Ishikawa (cell line): ENCODE measurements around the gene TICAM1.

Experiments
- CEBPB ChIP-seq: IDR thresholded peaks from 2 replicates; pipeline ENCODE4 v1.6.1; 2012
- CREB1 ChIP-seq: IDR thresholded peaks from 2 replicates; pipeline ENCODE4 v1.6.1; 2012; ENCODE audit warnings: low read depth
- EGR1 ChIP-seq: IDR thresholded peaks from 2 replicates; pipeline ENCODE4 v1.6.1; 2012
- EP300 ChIP-seq: IDR thresholded peaks from 2 replicates; pipeline ENCODE4 v1.6.1; 2012; ENCODE audit warnings: borderline replicate concordance
- FOXM1 ChIP-seq: IDR thresholded peaks from 2 replicates; pipeline ENCODE4 v1.6.1; 2012; ENCODE audit warnings: low read depth, borderline replicate concordance
- MAX ChIP-seq: IDR thresholded peaks from 2 replicates; pipeline ENCODE4 v1.6.1; 2012
- NFIC ChIP-seq: IDR thresholded peaks from 2 replicates; pipeline ENCODE4 v1.6.1; 2012
- RAD21 ChIP-seq: IDR thresholded peaks from 2 replicates; pipeline ENCODE4 v1.6.1; 2012; ENCODE audit warnings: low read depth
- REST ChIP-seq: IDR thresholded peaks from 2 replicates; pipeline ENCODE4 v1.6.1; 2012; ENCODE audit warnings: low read depth, mild to moderate bottlenecking
- TAF1 ChIP-seq: IDR thresholded peaks from 2 replicates; pipeline ENCODE4 v1.6.1; 2012; ENCODE audit warnings: low read depth, mild to moderate bottlenecking
- TCF12 ChIP-seq: IDR thresholded peaks from 2 replicates; pipeline ENCODE4 v1.6.1; 2012; ENCODE audit warnings: low read depth
- TEAD4 ChIP-seq: IDR thresholded peaks from 2 replicates; pipeline ENCODE4 v1.6.1; 2012
- USF1 ChIP-seq: IDR thresholded peaks from 2 replicates; pipeline ENCODE4 v1.6.1; 2012
- YY1 ChIP-seq: IDR thresholded peaks from 2 replicates; pipeline ENCODE4 v1.6.1; 2012; ENCODE audit warnings: low read depth
- ZBTB7A ChIP-seq: IDR thresholded peaks from 2 replicates; pipeline ENCODE4 v1.6.1; 2012; ENCODE audit warnings: low read depth

TICAM1 gene

GRCh38 chr19:4844348-4845179 is 13.1 kb upstream of the TICAM1 start:
- TF ChIP-seq FOXM1 (no peak), CREB1 (no peak), USF1 (no peak), CEBPB (no peak), EGR1 (no peak), MAX (no peak), TAF1 (no peak), REST (no peak)

GRCh38 chr19:4843647-4843965 is 12.1 kb upstream of the TICAM1 start:
- no peak for TF ChIP-seq USF1
- TF ChIP-seq MAX = no peak
- no peak for TF ChIP-seq TAF1

GRCh38 chr19:4839192-4839591 is 7.7 kb upstream of the TICAM1 start:
- no peak for TF ChIP-seq EGR1
- TF ChIP-seq YY1 = no peak
- no peak for TF ChIP-seq TAF1
- no peak for TF ChIP-seq CEBPB
- TF ChIP-seq EP300 = no peak
- TF ChIP-seq MAX = no peak
- no peak for TF ChIP-seq REST
- no peak for TF ChIP-seq FOXM1
- no peak for TF ChIP-seq USF1

- TF ChIP-seq RAD21 (no peak), FOXM1 (no peak), CREB1 (no peak)
Observed at GRCh38 chr19:4832776-4833175, 1.3 kb upstream of the TICAM1 start.

- TF ChIP-seq REST (no peak), TCF12 (no peak), EP300 (no peak), ZBTB7A (no peak), TEAD4 (no peak), FOXM1 (no peak), CREB1 (no peak), EGR1 (no peak), NFIC (no peak), RAD21 (no peak), YY1 (no peak), MAX (no peak), CEBPB (no peak), USF1 (no peak), TAF1 (no peak)
Observed at GRCh38 chr19:4830768-4831265, 695 bp downstream of the TICAM1 start.
